NCI-H2227 (cell line): Measurements from ENCODE around the gene ROBO1.

Experiments
- DNase-seq: peaks from one replicate; lab custom pipeline; 2025; ENCODE audit not compliant: unreplicated experiment; lab: John Stamatoyannopoulos, UW

The ROBO1 gene

DNA sequence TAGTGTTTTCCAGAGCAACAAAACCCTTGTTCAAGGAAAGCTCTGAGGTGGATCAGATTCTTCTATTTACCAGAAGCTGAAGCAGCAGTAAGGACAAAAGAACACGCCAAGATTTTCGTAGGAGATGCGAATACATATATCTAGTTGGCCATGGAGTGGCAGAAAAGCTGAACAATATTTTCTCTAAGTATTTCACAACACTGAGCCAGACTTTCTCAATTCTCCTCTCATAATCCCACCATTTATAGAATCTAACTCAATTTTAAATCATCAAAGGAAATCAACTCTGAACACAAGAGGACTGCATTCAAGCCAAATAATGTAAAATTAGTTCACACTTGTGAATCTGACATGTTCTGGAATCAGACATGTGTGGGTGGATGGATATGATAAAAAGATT is 775.0 kb downstream of the ROBO1 start:
- DNase-seq = no peak

DNA sequence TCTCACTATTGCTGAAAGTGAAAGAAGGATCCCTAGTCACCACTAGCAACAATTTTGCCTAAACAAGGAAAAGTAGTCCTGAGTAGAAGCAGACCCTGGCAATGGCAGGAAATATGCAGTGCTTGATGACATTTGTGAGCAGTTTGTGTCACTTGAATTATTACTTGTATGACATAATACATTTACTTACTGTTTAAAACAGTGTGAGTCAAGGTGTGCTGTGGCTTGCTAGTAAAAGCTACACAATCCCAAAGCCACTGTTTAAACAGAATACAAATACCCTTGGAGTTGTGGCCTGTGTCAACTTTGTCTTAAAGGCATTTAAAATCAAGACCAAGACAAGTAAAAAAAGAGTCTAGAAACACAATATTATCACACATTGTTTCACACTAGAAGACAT is 775.4 kb downstream of the ROBO1 start:
- no peak for DNase-seq

DNA sequence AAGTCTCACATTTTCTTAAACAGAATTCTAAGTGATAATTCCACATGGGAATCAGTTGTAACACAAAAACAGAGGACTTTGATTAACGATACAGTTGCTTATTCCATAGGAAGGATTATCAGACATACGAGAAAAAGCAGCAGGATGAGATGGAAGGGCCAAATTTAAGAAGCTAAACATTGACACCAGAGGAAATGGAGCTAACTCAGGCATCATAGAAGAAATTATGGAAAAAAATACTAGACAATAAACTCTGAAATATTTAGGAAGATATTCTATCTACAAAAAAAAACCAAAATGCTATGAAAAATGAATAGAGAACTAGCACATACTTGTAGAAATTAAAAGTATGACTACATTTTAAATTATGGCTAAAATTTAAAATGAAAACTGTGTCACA is 776.1 kb downstream of the ROBO1 start:
- DNase-seq = no peak

GRCh38 chr3:78990156-78990555 is 777.6 kb downstream of the ROBO1 start:
- DNase-seq = no peak

- peak; percentile 6 for DNase-seq
Observed at GRCh38 chr3:78988324-78988723, 779.5 kb downstream of the ROBO1 start.

DNA sequence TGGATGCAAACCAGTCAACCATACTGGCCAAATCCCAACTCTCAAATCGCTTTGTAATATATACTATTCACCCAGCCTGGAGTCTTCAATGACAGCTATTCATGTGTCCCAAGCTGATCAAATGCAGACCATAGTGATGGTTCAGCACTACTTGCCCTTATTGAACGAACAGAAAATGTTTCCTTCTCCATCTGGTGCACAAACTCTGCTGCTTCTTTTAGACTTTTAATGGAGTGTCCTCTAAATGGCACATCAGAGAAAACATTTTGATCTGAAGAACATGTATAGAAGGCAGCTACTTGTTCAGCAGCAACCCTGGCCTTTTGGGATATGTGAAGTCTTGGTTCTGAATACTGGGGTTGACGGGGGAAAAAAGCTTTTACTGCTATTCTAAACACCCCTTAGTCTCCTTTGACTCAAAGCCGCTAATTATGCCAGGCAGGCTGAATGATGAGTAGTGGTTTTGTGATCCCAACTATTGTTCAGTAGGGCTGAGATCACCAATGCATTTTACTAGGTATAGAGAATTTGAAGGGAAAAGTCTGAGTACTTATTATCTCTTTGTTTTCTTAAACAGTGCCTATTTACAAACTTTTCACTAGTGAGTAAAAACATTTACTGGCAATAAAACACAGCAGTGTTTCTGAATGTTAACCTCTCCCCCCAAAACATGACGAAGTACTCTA is 781.2 kb downstream of the ROBO1 start:
- DNase-seq = peak; percentile 85

- peak; percentile 56 for DNase-seq
Observed at GRCh38 chr3:78985981-78986380, 781.8 kb downstream of the ROBO1 start.

GRCh38 chr3:78979028-78979427 is 788.8 kb downstream of the ROBO1 start:
- DNase-seq = no peak

GRCh38 chr3:78978037-78978436 is 789.8 kb downstream of the ROBO1 start:
- DNase-seq = peak; percentile 1

DNA sequence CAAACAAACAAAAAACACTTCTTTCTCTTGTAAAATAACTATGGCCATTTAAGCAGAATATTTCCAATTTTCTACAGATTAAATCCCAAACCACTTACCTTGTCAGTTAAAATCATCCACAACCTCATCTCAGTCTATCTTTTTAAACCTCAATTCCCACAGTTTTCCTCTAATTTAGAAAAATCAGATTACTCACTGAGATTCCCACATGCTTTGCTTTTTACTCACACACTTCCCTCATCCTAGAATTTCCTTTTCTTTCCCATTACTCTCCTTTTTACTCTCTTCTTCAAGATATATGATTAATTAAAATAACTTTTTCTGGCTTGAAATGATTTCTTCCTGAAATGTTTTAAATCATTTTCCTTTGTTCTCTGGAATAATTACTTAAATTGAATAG is 790.7 kb downstream of the ROBO1 start:
- no peak for DNase-seq

DNA sequence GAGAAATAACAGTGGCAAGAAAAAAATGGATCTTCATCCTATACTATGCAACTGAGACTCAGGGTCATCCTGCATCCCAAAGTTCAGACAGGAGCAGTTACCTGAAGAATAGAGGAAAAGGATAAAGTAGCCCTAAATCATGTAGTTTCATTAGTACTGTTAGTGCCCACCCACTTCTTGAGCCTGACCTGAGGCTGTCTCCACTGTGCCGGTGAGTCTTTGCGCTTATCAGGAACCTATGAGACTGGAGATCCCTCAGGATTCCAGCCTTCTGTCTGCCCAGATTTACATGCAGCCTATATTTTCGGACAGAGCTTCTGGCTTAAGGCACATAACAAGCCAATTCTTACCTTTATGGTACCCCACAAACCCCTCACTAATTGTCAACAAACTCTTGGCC is 791.6 kb downstream of the ROBO1 start:
- no peak for DNase-seq

DNA sequence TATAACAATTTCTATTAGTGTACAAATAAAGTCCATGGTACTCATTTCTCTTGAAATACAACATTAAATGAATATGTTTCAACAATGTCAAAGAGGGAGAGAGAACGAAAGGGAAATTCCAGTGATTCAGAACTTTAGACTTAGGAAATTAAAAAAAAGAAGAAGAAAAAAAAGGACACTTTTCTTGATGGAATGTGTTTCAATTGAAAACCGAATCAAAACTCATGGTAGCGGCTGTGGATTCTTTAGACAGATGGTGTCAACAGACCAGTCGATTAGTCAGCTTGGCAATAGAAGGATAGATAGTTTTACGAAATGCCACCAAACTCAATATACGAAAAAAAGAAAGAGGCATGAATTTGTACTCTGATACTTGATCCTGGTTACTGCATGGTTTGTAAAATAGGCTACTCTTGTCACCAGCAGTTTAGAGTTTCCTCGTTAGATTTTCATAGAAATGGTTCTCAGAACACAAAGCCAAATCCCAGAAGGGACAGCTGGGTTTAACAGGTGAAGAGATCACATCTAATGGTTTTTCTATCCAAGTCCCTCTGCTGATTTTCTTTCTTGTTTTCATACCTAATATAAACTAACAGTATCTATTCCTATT is 793.5 kb downstream of the ROBO1 start:
- DNase-seq = no peak

- no peak for DNase-seq
Observed at GRCh38 chr3:78972617-78973301, 795.0 kb downstream of the ROBO1 start.

- no peak for DNase-seq
Observed at GRCh38 chr3:78970656-78971055, 797.1 kb downstream of the ROBO1 start.

GRCh38 chr3:78969483-78969882 is 798.3 kb downstream of the ROBO1 start:
- DNase-seq = no peak

DNA sequence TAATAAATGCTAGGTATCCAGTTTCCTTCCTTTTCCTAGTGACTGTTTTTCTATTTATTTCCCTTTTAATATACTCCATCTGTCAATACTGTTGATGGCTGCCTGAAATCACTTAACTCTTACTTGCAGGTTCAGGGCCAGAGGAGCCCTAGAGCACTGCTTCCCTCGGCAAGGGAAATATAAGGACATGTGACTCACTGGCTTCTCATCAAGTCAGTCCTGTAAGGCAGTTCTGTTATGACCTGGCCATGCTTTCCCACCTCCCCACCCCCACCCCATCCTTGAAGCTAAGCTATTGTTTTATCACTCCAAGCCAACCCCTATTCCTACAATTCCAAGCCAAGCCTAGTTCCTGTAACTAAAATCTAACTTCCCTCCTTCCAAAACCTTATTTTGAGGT is 800.7 kb downstream of the ROBO1 start:
- DNase-seq = no peak

DNA sequence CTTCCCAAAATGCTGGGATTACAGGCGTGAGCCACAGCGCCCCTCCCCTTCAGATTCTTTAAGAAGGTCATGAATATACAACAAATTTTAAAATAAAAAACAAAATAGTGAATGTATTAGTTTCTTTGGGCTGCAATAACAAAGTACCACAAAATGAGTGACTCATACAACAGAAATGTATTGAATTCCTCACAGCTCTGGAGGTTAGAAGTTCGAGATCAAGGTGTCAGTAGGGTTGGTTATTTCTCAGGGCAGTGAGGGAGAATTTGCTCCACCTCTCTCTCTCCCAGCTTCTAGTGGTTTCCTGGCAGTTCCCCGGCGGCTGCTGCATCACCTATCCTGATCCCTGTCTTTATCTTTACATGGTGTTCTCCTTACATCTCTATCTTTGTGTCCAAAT is 804.0 kb downstream of the ROBO1 start:
- DNase-seq = no peak

GRCh38 chr3:78957456-78957855 is 810.3 kb downstream of the ROBO1 start:
- DNase-seq = no peak

- DNase-seq = no peak
Observed at GRCh38 chr3:78951342-78951945, 816.4 kb downstream of the ROBO1 start.

DNA sequence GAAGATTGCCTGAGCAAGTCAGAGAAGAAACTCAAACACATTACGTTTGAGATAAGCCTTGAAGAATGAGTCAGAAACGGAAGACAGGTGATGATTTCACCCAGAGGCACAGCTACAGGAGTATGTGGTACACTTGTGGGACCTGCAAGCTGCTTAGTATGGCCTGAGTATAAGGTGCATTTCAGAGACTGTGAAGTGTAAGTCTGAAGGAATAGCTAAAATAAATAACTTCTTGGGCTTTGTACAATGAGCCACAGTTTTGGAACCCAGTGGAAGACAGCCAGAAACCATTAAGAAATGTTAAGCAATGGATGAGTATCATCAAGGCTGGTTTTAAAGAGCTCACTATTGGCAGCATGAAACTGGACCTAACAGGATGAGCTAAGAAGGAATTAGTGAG is 826.2 kb downstream of the ROBO1 start:
- DNase-seq = no peak

DNA sequence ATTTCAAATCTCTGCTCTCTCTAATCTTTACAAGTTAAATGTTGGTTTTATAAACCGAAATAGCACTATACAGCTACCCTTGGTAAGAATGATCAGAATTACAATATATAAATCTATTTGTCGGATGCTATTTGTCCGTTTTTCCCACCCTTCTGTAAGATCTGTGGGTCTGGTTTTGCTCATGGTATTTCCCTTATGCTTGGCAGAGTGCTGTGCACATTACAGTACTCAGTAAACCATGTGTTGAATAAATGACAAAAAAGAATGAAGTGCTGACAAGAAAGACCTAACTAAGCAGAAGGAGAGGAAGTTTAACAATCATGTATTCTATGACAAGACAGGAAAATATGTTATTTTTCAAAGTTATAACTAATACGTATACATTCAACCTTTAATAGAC is 827.2 kb downstream of the ROBO1 start:
- DNase-seq = no peak

DNA sequence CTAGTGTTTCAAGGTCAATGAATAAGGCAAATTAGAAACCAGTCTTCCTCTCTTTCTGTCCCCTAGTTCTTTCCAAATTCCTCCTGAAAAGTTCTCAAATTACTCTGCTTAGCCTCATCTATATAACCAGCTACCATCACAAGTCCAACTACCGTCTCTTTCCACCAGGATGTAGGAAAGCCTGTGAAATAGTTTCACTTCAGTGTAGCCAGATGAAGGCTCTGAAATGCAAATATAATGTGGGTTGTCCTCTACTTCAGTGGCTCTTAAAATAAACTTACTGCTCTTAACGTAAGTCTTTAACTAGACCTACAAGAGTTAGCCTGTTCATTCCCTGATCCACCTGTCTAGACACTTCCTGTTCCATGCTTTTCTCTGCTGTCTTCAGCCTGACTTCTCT is 827.7 kb downstream of the ROBO1 start:
- no peak for DNase-seq
